Measurements from ENCODE around the gene TRAF4. TPM values are rescaled to one million over a fixed set of nuclear protein-coding genes. Genes with fewer than 3 reads are reported as not detected.

The TRAF4 gene
- total RNA-seq, 1 experiment from 2014 or later = 268 TPM

DNA sequence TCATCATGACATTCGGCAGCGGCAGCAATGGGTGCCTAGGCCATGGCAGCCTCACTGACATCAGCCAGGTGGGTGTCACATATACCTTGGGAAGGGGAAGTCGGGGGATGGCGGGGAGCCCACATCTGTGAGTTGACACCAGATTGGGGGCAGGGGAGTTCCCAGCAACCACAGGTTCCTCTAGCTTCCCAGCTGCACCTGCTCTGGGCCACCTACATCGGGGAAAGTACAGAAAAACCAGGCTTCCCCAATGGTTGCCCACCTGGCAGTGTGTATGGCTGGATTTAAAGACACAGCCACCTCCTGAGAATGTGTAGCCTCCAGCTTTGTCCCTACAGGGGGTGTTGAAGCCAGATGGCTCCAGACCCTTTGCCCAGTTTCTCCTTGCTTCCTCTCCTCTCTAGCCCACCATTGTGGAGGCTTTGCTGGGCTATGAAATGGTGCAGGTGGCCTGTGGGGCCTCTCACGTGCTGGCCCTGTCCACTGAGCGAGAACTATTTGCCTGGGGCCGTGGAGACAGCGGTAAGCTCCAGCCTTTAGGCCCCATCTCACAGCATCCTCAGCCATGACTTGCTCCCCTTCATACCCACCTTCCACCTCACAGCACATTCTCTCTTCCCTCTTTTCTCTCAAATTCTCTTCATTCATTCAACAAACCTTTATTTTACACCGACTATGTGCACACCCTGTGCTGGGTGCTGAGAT is 5.0 kb upstream of the TRAF4 start (continued):
- TF ChIP-seq, protein P1, sequence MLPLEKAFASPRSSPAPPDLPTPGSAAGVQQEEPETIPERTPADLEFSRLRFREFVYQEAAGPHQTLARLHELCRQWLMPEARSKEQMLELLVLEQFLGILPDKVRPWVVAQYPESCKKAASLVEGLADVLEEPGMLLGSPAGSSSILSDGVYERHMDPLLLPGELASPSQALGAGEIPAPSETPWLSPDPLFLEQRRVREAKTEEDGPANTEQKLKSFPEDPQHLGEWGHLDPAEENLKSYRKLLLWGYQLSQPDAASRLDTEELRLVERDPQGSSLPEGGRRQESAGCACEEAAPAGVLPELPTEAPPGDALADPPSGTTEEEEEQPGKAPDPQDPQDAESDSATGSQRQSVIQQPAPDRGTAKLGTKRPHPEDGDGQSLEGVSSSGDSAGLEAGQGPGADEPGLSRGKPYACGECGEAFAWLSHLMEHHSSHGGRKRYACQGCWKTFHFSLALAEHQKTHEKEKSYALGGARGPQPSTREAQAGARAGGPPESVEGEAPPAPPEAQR (CRISPR knock-in tag; IDR thresholded peaks at IDR 0.05) = no peak
- TF ChIP-seq TCF7 (CRISPR knock-in tag; IDR thresholded peaks at IDR 0.05; ENCODE audit: low read depth) (no peak), IRF2 (CRISPR knock-in tag; IDR thresholded peaks at IDR 0.05; ENCODE audit: borderline replicate concordance, low read depth) (no peak), ESRRA (CRISPR knock-in tag; IDR thresholded peaks at IDR 0.05; ENCODE audit: borderline replicate concordance) (no peak)
- TF ChIP-seq, protein P2, sequence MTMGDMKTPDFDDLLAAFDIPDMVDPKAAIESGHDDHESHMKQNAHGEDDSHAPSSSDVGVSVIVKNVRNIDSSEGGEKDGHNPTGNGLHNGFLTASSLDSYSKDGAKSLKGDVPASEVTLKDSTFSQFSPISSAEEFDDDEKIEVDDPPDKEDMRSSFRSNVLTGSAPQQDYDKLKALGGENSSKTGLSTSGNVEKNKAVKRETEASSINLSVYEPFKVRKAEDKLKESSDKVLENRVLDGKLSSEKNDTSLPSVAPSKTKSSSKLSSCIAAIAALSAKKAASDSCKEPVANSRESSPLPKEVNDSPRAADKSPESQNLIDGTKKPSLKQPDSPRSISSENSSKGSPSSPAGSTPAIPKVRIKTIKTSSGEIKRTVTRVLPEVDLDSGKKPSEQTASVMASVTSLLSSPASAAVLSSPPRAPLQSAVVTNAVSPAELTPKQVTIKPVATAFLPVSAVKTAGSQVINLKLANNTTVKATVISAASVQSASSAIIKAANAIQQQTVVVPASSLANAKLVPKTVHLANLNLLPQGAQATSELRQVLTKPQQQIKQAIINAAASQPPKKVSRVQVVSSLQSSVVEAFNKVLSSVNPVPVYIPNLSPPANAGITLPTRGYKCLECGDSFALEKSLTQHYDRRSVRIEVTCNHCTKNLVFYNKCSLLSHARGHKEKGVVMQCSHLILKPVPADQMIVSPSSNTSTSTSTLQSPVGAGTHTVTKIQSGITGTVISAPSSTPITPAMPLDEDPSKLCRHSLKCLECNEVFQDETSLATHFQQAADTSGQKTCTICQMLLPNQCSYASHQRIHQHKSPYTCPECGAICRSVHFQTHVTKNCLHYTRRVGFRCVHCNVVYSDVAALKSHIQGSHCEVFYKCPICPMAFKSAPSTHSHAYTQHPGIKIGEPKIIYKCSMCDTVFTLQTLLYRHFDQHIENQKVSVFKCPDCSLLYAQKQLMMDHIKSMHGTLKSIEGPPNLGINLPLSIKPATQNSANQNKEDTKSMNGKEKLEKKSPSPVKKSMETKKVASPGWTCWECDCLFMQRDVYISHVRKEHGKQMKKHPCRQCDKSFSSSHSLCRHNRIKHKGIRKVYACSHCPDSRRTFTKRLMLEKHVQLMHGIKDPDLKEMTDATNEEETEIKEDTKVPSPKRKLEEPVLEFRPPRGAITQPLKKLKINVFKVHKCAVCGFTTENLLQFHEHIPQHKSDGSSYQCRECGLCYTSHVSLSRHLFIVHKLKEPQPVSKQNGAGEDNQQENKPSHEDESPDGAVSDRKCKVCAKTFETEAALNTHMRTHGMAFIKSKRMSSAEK (CRISPR knock-in tag; IDR thresholded peaks at IDR 0.05; ENCODE audit: borderline replicate concordance) = no peak
- TF ChIP-seq, protein P3, sequence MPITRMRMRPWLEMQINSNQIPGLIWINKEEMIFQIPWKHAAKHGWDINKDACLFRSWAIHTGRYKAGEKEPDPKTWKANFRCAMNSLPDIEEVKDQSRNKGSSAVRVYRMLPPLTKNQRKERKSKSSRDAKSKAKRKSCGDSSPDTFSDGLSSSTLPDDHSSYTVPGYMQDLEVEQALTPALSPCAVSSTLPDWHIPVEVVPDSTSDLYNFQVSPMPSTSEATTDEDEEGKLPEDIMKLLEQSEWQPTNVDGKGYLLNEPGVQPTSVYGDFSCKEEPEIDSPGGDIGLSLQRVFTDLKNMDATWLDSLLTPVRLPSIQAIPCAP (CRISPR knock-in tag; IDR thresholded peaks at IDR 0.05) = no peak
- TF ChIP-seq, protein P4, sequence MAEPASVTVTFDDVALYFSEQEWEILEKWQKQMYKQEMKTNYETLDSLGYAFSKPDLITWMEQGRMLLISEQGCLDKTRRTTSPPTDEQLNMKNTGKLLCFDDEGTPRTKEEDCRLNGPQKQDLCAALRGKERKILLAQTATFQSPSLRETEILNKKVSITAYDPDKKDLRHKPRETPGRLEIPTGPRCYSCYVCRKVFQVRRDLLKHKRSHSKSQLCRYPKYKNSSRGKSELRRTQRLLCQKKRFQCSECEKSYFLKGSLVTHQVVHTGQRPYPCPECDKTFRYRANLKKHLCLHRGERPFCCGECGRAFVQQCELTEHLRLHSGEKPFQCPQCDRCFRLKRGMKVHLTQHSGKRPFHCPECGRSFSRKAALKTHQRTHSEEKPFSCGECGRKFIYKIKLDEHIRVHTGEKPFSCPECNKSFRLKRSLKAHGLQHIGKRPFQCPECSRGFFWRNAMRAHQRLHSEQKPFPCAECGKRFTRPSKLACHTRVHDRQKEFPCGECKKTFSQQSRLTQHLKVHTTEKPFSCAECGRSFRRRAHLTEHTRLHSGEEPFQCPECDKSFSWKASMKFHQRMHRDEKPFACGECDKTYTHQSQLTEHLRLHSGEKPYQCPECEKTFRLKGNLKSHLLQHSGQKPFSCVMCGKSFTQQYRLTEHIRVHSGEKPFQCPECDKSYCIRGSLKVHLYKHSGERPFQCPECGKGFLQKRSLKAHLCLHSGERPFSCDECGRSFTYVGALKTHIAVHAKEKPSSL (CRISPR knock-in tag; conservative IDR thresholded peaks at IDR 0.05) = no peak
- TF ChIP-seq, protein P5, sequence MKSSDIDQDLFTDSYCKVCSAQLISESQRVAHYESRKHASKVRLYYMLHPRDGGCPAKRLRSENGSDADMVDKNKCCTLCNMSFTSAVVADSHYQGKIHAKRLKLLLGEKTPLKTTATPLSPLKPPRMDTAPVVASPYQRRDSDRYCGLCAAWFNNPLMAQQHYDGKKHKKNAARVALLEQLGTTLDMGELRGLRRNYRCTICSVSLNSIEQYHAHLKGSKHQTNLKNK (CRISPR knock-in tag; IDR thresholded peaks at IDR 0.05) = no peak

DNA sequence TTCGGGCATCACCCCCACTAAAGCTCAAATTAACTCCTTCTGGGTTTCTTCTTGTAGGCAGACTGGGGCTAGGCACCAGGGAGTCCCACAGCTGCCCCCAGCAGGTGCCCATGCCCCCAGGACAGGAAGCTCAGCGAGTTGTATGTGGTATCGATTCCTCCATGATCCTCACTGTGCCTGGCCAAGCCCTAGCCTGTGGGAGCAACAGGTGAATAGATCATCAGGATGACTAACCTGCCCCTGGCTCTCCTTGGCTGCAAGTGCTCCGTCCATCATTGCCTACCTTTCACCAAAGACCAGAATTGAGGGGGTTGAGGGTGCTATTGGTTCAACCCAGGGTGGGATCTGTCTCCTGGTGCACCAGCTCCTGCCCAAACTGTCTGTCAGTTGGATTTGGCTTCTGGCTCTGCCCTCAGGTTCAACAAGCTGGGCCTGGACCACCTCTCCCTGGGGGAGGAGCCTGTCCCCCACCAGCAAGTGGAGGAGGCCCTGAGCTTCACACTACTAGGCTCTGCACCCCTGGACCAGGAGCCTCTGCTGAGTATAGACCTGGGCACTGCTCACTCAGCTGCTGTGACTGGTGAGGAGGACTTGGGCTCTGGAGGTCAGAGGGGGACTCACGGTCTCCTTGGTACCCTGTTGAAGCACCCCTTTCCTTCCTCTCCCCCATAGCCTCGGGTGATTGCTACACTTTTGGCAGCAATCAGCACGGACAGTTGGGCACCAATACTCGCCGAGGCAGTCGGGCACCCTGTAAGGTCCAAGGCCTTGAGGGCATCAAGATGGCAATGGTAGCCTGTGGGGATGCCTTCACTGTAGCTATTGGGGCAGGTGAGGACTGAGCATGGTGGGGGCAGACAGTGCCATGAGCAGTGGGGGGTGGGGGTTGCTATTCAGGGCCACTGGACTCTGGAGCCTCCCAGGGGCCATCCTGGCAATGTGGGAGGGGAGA is 3.1 kb upstream of the TRAF4 start:
- ChIA-PET CTCF (interaction anchor here (0.6 to 13.9 kb wide), 3 partner anchors 9 to 73 kb away, joined by 4 to 541 read pairs (median 6); partner anchors contain the start of genes NEK8 and TLCD1), POLR2A (interaction anchor here (0.6 to 13.5 kb wide), 2 partner anchors 14 to 29 kb away, joined by 3 to 310 read pairs; partner anchors contain the start of genes NEK8, PROCA1 and TLCD1)
- ATAC-seq = no peak
- DNase-seq (ENCODE audit: low spot score) = no peak
- no peak overlapping the region for H3K4me3 Mint-ChIP-seq
- H3K27me3 Mint-ChIP-seq (ENCODE audit: low read depth) = no peaks in the 10 kb centered on the region
- H3K27ac Mint-ChIP-seq = no peak overlapping the region
- H3K36me3 Mint-ChIP-seq = peaks cover 16% of the 10 kb centered on the region
- peaks cover 13% of the 10 kb centered on the region for H3K4me1 Mint-ChIP-seq
- H3K9me3 Mint-ChIP-seq = no peaks in the 10 kb centered on the region
- TF ChIP-seq RELA (CRISPR knock-in tag; IDR thresholded peaks at IDR 0.05; ENCODE audit: borderline replicate concordance) = no peak
- no peak for TF ChIP-seq SOX15 (CRISPR knock-in tag; IDR thresholded peaks at IDR 0.05)
- TF ChIP-seq, protein P2 (CRISPR knock-in tag; IDR thresholded peaks at IDR 0.05; ENCODE audit: borderline replicate concordance) = no peak
- TF ChIP-seq, protein P6, sequence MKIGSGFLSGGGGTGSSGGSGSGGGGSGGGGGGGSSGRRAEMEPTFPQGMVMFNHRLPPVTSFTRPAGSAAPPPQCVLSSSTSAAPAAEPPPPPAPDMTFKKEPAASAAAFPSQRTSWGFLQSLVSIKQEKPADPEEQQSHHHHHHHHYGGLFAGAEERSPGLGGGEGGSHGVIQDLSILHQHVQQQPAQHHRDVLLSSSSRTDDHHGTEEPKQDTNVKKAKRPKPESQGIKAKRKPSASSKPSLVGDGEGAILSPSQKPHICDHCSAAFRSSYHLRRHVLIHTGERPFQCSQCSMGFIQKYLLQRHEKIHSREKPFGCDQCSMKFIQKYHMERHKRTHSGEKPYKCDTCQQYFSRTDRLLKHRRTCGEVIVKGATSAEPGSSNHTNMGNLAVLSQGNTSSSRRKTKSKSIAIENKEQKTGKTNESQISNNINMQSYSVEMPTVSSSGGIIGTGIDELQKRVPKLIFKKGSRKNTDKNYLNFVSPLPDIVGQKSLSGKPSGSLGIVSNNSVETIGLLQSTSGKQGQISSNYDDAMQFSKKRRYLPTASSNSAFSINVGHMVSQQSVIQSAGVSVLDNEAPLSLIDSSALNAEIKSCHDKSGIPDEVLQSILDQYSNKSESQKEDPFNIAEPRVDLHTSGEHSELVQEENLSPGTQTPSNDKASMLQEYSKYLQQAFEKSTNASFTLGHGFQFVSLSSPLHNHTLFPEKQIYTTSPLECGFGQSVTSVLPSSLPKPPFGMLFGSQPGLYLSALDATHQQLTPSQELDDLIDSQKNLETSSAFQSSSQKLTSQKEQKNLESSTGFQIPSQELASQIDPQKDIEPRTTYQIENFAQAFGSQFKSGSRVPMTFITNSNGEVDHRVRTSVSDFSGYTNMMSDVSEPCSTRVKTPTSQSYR (CRISPR knock-in tag; IDR thresholded peaks at IDR 0.05) = no peak
- TF ChIP-seq FOXJ3 (CRISPR knock-in tag; IDR thresholded peaks at IDR 0.05; ENCODE audit: borderline replicate concordance) = no peak
- no peak for TF ChIP-seq ZNF416 (CRISPR knock-in tag; IDR thresholded peaks at IDR 0.05)
- TF ChIP-seq NFYB (CRISPR knock-in tag; conservative IDR thresholded peaks at IDR 0.05; ENCODE audit: low read depth) = no peak
- TF ChIP-seq TP53 (CRISPR knock-in tag; IDR thresholded peaks at IDR 0.05) = no peak

Data from WTC11 (cell line).